Bronchial epithelial cell (primary cell): Measurements from ENCODE around the gene SOX6. TPM values are rescaled to one million over a fixed set of nuclear protein-coding genes. Genes with fewer than 3 reads are reported as not detected.

Experiments used
- DNase-seq: peaks from one replicate; pipeline ENCODE4 v3.0.0-alpha.2; 2010; ENCODE audit warnings: low read depth
- FAIRE-seq: peaks from 2 replicates; lab custom pipeline; 2011; peaks lifted over from hg19 to GRCh38; lab: Jason Lieb, UNC
- H3K27me3 ChIP-seq: 2 replicates; pipeline ENCODE4 v1.5.1; 2011; ENCODE audit warnings: low read length; ENCODE audit not compliant: control insufficient read depth, insufficient read depth
- H3K36me3 ChIP-seq: 2 replicates; pipeline ENCODE4 v1.5.1; 2011; ENCODE audit warnings: low read length; ENCODE audit not compliant: control insufficient read depth, insufficient read depth
- H3K4me3 ChIP-seq: 2 replicates; pipeline ENCODE4 v1.5.1; 2011; ENCODE audit warnings: mild to moderate bottlenecking, low read depth, low read length, control low read depth
- CTCF ChIP-seq: IDR thresholded peaks from 2 replicates; pipeline ENCODE4 v1.5.1; 2011; ENCODE audit warnings: mild to moderate bottlenecking, moderate library complexity, low read length, control low read depth, inconsistent platforms; ENCODE audit not compliant: insufficient read depth, severe bottlenecking
- total RNA-seq: library from RNA; depleted of rRNA; stranded (reverse); fragments of >200 nt; gene quantifications from 2 replicates; pipeline ENCODE4 v1.2.1, GENCODE V29; 2014

SOX6 gene
- total RNA-seq, 1 donor from 2014 or later: 0.53 TPM

- no peaks in the 10 kb centered on the region for H3K36me3 ChIP-seq
- no peak for TF ChIP-seq CTCF
- FAIRE-seq (no peak), DNase-seq (no peak)
- H3K4me3 ChIP-seq: no peak overlapping the region
- no peaks in the 10 kb centered on the region for H3K27me3 ChIP-seq
Measured at GRCh38 chr11:16317712-16318111, 38.6 kb downstream of the SOX6 start.

GRCh38 chr11:16313846-16314245 lies 42.5 kb downstream of the SOX6 start:
- Histone ChIP-seq H3K36me3 (no peaks in the 10 kb centered on the region), H3K4me3 (no peak overlapping the region), H3K27me3 (no peaks in the 10 kb centered on the region)
- FAIRE-seq (no peak), DNase-seq (no peak)
- TF ChIP-seq CTCF: no peak

- Histone ChIP-seq H3K36me3 (no peaks in the 10 kb centered on the region), H3K27me3 (no peaks in the 10 kb centered on the region), H3K4me3 (no peak overlapping the region)
- no peak for TF ChIP-seq CTCF
- FAIRE-seq (no peak), DNase-seq (no peak)
Measured at GRCh38 chr11:16312233-16312765, 44.0 kb downstream of the SOX6 start.

GRCh38 chr11:16311831-16312230 lies 44.5 kb downstream of the SOX6 start:
- no peak for DNase-seq
- Histone ChIP-seq H3K36me3 (no peaks in the 10 kb centered on the region), H3K27me3 (no peaks in the 10 kb centered on the region), H3K4me3 (no peak overlapping the region)
- TF ChIP-seq CTCF: no peak
- FAIRE-seq: no peak

- FAIRE-seq: no peak
- H3K36me3 ChIP-seq: no peaks in the 10 kb centered on the region
- no peak for DNase-seq
- H3K4me3 ChIP-seq: no peak overlapping the region
- H3K27me3 ChIP-seq: no peaks in the 10 kb centered on the region
- TF ChIP-seq CTCF: no peak
Measured at GRCh38 chr11:16310943-16311342, 45.4 kb downstream of the SOX6 start.

GRCh38 chr11:16309226-16309625 lies 47.1 kb downstream of the SOX6 start:
- Histone ChIP-seq H3K27me3 (no peaks in the 10 kb centered on the region), H3K36me3 (no peaks in the 10 kb centered on the region), H3K4me3 (no peak overlapping the region)
- DNase-seq: no peak
- FAIRE-seq: no peak
- no peak for TF ChIP-seq CTCF
